SK-MEL-5 (cell line): ENCODE results near the gene TMEM51. TPM values are rescaled to one million over a fixed set of nuclear protein-coding genes. Genes with fewer than 3 reads are reported as not detected.

ENCODE experiments used
- DNase-seq: peaks from one replicate; pipeline ENCODE4 v3.0.0-alpha.2; 2016; ENCODE audit warnings: low read depth, low spot score
- in situ Hi-C: cut with HindIII; loops from 2 replicates; pipeline ENCODE4 v1.10.0; 2016; ENCODE audit warnings: low sequenced_read_pairs, high pct_unique_total_duplicates, low pct_unique_long_range_greater_than_20kb
- polyA plus RNA-seq, 2 experiments: library from polyadenylated mRNA; depleted of rRNA; stranded (reverse); fragments of >200 nt; gene quantifications; 2 replicates each; pipeline ENCODE4 v1.2.3, GENCODE V29; 2015
- total RNA-seq: library from RNA; depleted of rRNA; stranded (reverse); fragments of >200 nt; shearing (Covaris generic); gene quantifications from 2 replicates; pipeline ENCODE4 v1.2.3, GENCODE V29; 2014; rRNA removed

The TMEM51 gene
- 16.2 and 18.9 TPM in 2 replicates for total RNA-seq
- polyA plus RNA-seq (2015; cell fraction: cytosol; rRNA removed): 28.7 and 37.1 TPM in 2 replicates
- 13.3 and 14.2 TPM in 2 replicates for polyA plus RNA-seq (2015; cell fraction: nucleus; rRNA removed)

DNA sequence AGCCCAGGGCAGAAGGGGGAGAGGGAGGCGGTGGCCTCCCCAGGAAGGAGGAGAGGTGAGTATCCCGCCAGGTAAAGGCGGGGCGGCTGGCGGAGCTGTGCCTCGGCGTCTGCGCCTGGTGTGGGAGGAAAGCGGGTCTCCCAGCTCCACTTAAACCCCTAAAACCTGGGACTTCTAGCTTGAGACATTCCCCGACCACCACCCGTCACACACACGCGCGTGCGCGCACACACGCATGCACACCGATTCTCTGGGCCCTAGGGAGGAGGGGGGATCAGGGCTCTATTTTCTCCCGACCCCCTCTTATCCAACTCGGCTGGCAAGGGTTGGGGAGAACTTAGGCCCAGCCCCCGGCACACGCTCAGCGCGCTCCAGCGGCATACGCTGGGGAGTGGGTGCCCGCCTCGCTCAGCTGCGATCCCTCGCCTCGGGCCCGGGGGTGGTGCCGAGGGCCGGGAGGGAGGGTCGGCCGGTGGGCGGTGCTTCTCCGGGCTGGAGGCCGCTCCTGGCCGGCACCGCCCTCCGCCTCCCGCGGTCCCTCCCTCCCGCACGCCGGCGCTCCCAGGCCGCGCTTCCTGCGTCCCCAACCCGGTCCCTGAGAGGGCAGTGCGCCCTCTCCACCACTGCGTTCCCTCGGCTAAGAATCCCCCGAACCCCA lies at the start of gene TMEM51:
Gene TMEM51, plus strand, starts transcription at position 564 of the 658 bp plus-strand sequence. CDS start 61,341 bp downstream, outside the sequence.
- peak; percentile 65 for DNase-seq
- in situ Hi-C loops: no loop called here

DNA sequence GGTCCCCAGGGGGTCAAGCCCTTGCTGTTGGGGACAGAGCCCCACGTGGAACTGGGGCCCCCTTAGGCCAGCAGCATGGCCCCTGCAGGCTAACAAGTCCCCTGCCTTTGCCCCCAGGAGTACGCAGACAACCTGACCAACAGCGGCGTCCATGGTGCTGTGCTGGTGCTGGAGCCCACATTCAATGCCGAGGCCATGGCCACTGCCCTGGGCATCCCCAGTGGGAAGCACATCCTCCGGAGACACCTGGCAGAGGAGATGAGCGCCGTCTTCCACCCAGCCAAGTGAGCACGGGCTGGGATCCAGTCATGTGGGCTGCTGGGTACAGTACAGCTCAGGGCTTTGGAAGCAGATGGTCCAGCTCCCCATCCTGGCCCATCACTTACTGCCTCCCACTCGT lies 49.6 kb upstream of the TMEM51 start:
- in situ Hi-C loops: no loop called here

GRCh38 chr1:15104768-15105167 lies 48.8 kb upstream of the TMEM51 start:
- no peak for DNase-seq

More for the DNA sequence above, 49.6 kb upstream of the TMEM51 start:
- no peak for DNase-seq

GRCh38 chr1:15106608-15107007 lies 46.9 kb upstream of the TMEM51 start:
- in situ Hi-C loops: no loop called here
- DNase-seq: peak; percentile 72

More at GRCh38 chr1:15104768-15105167, 48.8 kb upstream of the TMEM51 start:
- in situ Hi-C loops: no loop called here

GRCh38 chr1:15107058-15107687 lies 46.4 kb upstream of the TMEM51 start:
- DNase-seq: no peak
- in situ Hi-C loops: no loop called here

GRCh38 chr1:15107911-15108310 lies 45.6 kb upstream of the TMEM51 start:
- DNase-seq: no peak
- in situ Hi-C loops: no loop called here

GRCh38 chr1:15110128-15110866 lies 43.2 kb upstream of the TMEM51 start:
- in situ Hi-C loops: no loop called here

GRCh38 chr1:15110867-15111230 lies 42.7 kb upstream of the TMEM51 start:
- in situ Hi-C loops: no loop called here
- no peak for DNase-seq

More at GRCh38 chr1:15110128-15110866, 43.2 kb upstream of the TMEM51 start:
- peak; percentile 43 for DNase-seq

GRCh38 chr1:15113146-15113545 lies 40.4 kb upstream of the TMEM51 start:
- in situ Hi-C loops: no loop called here
- DNase-seq: no peak

DNA sequence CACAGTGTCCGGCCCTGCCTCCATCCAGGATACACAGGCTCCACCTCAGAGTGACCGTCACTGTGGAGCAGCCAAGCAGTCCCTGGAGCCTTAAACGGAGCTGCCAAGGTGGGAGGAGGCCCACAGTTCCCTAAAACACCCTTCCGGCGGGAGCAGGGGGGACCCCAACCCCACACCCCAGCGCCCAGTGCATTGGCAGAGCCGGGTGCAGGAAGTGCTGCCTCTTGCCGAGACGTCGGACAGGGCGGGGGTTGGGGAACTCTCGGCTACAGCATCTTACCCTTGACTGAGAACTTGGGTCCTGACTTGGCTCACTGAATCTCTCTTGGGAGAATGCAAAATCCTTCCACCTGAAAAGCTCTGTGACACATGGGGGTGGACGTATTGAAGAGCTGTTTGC lies 38.7 kb upstream of the TMEM51 start:
- in situ Hi-C loops: no loop called here
- DNase-seq: no peak

GRCh38 chr1:15115542-15116330 lies 37.8 kb upstream of the TMEM51 start:
- DNase-seq: no peak
- in situ Hi-C loops: no loop called here

GRCh38 chr1:15116966-15117365 lies 36.6 kb upstream of the TMEM51 start:
- in situ Hi-C loops: no loop called here

GRCh38 chr1:15117671-15118325 lies 35.7 kb upstream of the TMEM51 start:
- in situ Hi-C loops: no loop called here

More at GRCh38 chr1:15116966-15117365, 36.6 kb upstream of the TMEM51 start:
- DNase-seq: no peak

DNA sequence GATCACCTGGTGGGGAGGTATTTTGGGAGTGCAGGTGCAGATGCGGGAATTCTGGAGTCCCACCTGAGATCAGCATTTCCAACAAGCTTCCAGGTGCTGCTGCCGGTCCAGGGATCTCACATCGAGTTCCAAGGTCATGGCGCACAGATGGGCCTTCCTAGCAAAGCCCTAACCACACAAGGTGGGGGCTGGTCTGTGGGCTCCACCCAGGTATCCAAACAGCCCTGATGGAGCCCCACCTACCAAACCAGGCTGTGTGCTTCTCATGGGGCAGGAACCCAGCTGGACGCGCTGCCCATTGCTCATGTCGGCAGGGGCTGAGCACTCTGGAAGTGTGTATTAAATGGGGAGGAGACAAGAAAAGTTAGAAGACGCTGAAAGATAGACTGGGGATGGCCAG lies 35.0 kb upstream of the TMEM51 start:
- DNase-seq: no peak
- in situ Hi-C loops: no loop called here

More at GRCh38 chr1:15117671-15118325, 35.7 kb upstream of the TMEM51 start:
- DNase-seq: no peak

DNA sequence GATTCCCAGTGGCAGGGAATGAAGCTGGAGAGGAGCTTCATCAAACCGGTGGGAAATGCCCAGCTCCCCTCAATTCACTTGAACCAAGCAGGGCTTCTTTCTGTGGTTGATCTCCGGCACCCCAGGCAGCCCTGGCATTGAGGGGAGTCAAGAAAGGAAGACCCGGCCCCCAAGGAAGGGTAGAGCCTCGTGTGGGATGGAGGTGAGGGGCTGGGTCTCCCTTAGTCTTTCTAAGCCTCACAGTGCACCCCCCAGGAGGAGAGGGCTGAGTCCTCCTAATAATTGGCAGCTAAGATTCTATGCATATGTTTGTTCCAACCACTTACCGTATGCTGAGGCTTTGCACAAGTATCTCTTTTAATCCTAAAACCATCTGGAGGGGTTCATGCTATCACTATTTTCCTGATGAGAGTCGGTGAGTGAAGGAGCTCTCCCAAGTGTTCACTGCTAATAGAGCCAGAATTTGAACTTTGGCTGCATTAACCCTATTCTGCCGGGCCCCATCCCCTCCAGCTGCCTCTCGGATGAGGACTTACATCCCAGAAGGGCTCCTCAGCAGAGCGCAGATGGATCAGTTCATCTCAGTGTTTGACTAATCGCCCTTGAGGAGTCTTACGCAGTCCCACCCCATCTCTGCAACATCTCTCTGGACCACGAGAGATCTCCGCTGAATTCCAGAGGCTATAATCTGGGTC lies 33.1 kb upstream of the TMEM51 start:
- in situ Hi-C loops: no loop called here
- DNase-seq: no peak

DNA sequence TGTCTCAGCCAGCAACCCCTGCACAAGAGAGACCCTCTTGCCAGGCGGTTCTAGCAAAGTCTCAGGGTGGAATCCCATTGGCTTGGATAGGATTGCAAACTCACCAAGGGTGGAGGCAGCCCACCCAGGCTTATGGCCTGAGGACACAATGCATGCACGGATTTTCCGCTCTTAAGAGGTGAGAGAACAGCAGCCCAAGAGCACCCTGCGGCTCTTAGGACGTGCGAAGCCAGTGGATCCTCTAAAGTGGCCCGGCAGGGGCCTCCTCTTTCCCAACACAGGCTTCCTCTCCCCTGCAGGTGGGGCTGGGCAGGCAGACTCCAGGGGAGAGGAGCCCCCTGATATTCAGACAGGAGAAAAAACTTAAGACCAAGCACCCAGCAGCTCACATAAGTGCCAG lies 31.2 kb upstream of the TMEM51 start:
- in situ Hi-C loops: no loop called here
- DNase-seq: no peak

DNA sequence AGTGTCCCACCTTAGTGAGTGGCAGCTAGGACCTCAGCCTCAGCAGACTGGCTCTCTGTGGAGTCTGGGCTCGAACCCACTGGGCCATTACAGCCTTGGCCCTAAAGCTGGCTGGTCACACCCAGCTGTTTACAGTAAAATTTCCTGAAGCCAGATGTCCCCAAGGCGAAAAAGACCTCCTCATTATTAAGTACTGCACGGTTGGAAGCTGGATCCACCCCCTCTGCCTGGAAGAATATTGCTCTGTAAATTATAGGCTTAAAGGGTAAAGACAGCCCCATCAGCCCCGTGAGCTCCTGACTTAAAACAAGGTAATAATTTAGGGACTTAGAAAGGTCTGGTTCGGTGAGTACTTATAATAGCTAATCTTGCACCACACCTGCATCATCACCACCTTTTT lies 30.3 kb upstream of the TMEM51 start:
- DNase-seq: no peak
- in situ Hi-C loops: no loop called here
